Tibial artery (tissue), 4 donors: Measurements from ENCODE around the gene NAT14.

Source experiments
- DNase-seq, 2 donors: peaks; one replicate each; pipeline ENCODE4 v3.0.0-alpha.2; 2019
- H3K27ac ChIP-seq, 2 donors: fragments of 200-600 bp; sonication (generic) in 1 of 2; 1 replicate in 1 of 2; 2 replicates in 1 of 2; pipeline ENCODE4 v1.5.1; 2018 to 2019; ENCODE audit warnings: mild to moderate bottlenecking in 1 of 2
- H3K27me3 ChIP-seq, 2 donors: fragments of 200-600 bp; sonication (generic) in 1 of 2; one replicate each; pipeline versions ENCODE4 v1.5.1 to v1.6.0; 2016 to 2019
- H3K36me3 ChIP-seq, 3 donors: fragments of 200-600 bp; sonication (generic) in 2 of 3; one replicate each; pipeline ENCODE4 v1.5.1; 2016 to 2019; ENCODE audit warnings: mild to moderate bottlenecking in 2 of 3
- H3K4me1 ChIP-seq, 4 donors: fragments of 200-600 bp; sonication (generic) in 2 of 4; 1 replicate in 3 of 4; 2 replicates in 1 of 4; pipeline ENCODE4 v1.5.1; 2016 to 2019
- H3K4me3 ChIP-seq, 2 donors: fragments of 200-600 bp; sonication (generic) in 1 of 2; 1 replicate in 1 of 2; 2 replicates in 1 of 2; pipeline ENCODE4 v1.5.1; 2018 to 2019; ENCODE audit warnings: mild to moderate bottlenecking in 2 of 2
- H3K9me3 ChIP-seq, 3 donors: fragments of 200-600 bp; sonication (generic) in 1 of 3; one replicate each; pipeline ENCODE4 v1.5.1; 2016 to 2019
- CTCF ChIP-seq, 2 experiments: fragments of 200-600 bp in 1 of 2; fragments of 450-650 bp in 1 of 2; IDR thresholded peaks; one replicate each; pipeline ENCODE4 v1.5.1; 2017 to 2019; ENCODE audit warnings: antibody characterized with exemption in 2 of 2, mild to moderate bottlenecking in 1 of 2, moderate library complexity in 1 of 2
- intact Hi-C: fragments of 100-400 bp; cut with DNase I; formaldehyde crosslinking; loops from one replicate; pipeline ENCODE4 v1.15.0; 2023; ENCODE audit warnings: low total_unique reads

Gene NAT14

GRCh38 chr19:55520691-55521292 is 35.8 kb downstream of the NAT14 start:
- H3K27me3 ChIP-seq, result peaks cover 0 to 48% of the 10 kb centered on the region in 2 donors
- no peak overlapping the region for H3K27ac ChIP-seq
- H3K36me3 ChIP-seq, result no peaks in the 10 kb centered on the region
- intact Hi-C loops, result no loop called here
- no peaks in the 10 kb centered on the region for H3K9me3 ChIP-seq
- no peak for DNase-seq
- peaks cover 0 to 10% (median 5%) of the 10 kb centered on the region in 4 donors for H3K4me1 ChIP-seq
- H3K4me3 ChIP-seq, result no peak overlapping the region
- no peak for TF ChIP-seq CTCF (IDR thresholded peaks at IDR 0.05)

GRCh38 chr19:55525289-55526101 is 40.5 kb downstream of the NAT14 start:
- intact Hi-C loops, result no loop called here
- no peak overlapping the region for H3K4me3 ChIP-seq
- no peak for DNase-seq

GRCh38 chr19:55526216-55527196 is 41.5 kb downstream of the NAT14 start:
- no peak overlapping the region for H3K4me3 ChIP-seq

More at GRCh38 chr19:55525289-55526101, 40.5 kb downstream of the NAT14 start:
- TF ChIP-seq CTCF (IDR thresholded peaks at IDR 0.05), result no peak
- Histone ChIP-seq H3K9me3 (no peaks in the 10 kb centered on the region), H3K27me3 (peaks cover 0 to 73% of the 10 kb centered on the region in 2 donors), H3K27ac (no peak overlapping the region), H3K36me3 (no peaks in the 10 kb centered on the region), H3K4me1 (peaks cover 0 to 3% (median 0%) of the 10 kb centered on the region in 4 donors)

GRCh38 chr19:55527197-55528029 is 42.4 kb downstream of the NAT14 start:
- peaks cover 0 to 67% of the 10 kb centered on the region in 2 donors for H3K27me3 ChIP-seq
- intact Hi-C loops, result no loop called here
- no peak for DNase-seq
- H3K36me3 ChIP-seq, result no peaks in the 10 kb centered on the region
- no peak overlapping the region for H3K4me3 ChIP-seq
- no peak for TF ChIP-seq CTCF (IDR thresholded peaks at IDR 0.05)
- H3K4me1 ChIP-seq, result peaks cover 0 to 3% (median 0%) of the 10 kb centered on the region in 4 donors
- no peak overlapping the region for H3K27ac ChIP-seq
- no peaks in the 10 kb centered on the region for H3K9me3 ChIP-seq

More at GRCh38 chr19:55526216-55527196, 41.5 kb downstream of the NAT14 start:
- Histone ChIP-seq H3K27ac (no peak overlapping the region), H3K9me3 (no peaks in the 10 kb centered on the region), H3K4me1 (peaks cover 0 to 3% (median 0%) of the 10 kb centered on the region in 4 donors), H3K36me3 (no peaks in the 10 kb centered on the region), H3K27me3 (peaks cover 0 to 74% of the 10 kb centered on the region in 2 donors)
- TF ChIP-seq CTCF (IDR thresholded peaks at IDR 0.05), result no peak
- intact Hi-C loops, result no loop called here
- DNase-seq, result no peak
